ENCODE results near the gene MED12L. TPM values are rescaled to one million over a fixed set of nuclear protein-coding genes. Genes with fewer than 3 reads are reported as not detected.

MED12L gene
- total and polyA plus RNA-seq, 10 of the 15 experiments (the other 5 are each of a cell fraction or from before 2014, with no cell fraction given): 0.01 to 0.06 (median 0.03) TPM; not detected in 2

DNA sequence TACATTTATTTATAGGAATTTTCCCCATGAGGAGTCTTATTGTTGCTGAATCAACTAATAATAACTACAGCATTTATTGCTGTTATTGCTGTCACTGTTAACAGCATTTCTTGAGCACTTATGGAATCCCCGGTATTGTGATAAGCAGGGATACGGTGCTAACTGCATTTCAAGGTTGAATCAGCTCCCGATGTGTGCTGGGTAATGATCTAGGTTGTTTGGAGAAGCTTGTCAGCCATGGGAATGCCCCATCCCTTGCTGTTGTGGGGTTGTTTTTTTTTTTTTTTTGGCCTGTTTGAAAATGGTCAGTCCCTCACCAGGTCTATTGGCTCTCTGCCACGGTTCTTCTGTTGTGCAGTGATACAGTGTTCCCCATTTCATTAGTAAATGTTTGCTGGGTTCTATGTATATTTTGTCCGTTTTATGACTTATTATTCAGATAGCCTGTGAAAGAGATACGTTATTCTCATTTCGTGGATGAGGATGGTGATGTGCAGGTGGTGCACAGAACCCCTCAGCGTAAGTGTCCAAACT, 48.5 kb downstream of the MED12L start:
- in situ Hi-C loops (cut with MboI) (loop anchor here (25.0 kb wide), 1 partner anchor 597 kb away; the partner anchor contains the start of genes EIF2A and SERP1), intact Hi-C loops (cut with micrococcal nuclease; ENCODE audit: unreplicated experiment) (no loop called here)
- ChIA-PET SMC1A (ENCODE audit: uncharacterized antibody, unreplicated experiment) (interaction anchor here (1.3 kb wide), 1 partner anchor 8 kb away, joined by 3 read pairs; no protein-coding TSS in a partner anchor), RAD21 (ENCODE audit: unreplicated experiment) (no interaction called here), POLR2A (interaction anchor here (0.6 kb wide), 1 partner anchor 443 kb away, joined by 4 read pairs; no protein-coding TSS in a partner anchor), CTCF (interaction anchor here (0.6 to 1.7 kb wide), 3 partner anchors 8 to 369 kb away, joined by 3 read pairs; no protein-coding TSS in a partner anchor)
- Histone ChIP-seq H3K4me2 (ENCODE audit: control insufficient read depth, insufficient read depth) (no peak overlapping the region), H3K4me3 (no peak overlapping the region), H3K79me2 (ENCODE audit: control insufficient read depth, insufficient read depth, low read length) (no peaks in the 10 kb centered on the region), H3K9me3 (replicated peaks; ENCODE audit: control insufficient read depth, insufficient read depth, low read length) (no peaks in the 10 kb centered on the region), H3K27ac (ENCODE audit: control insufficient read depth, insufficient read depth) (no peak overlapping the region), H3K27me3 (replicated peaks in 1 of 2; ENCODE audit: control insufficient read depth in 2 of 2, insufficient read depth in 2 of 2, low read length in 1 of 2) (no peaks in the 10 kb centered on the region; a peak in 2 of 4 replicates), H3K4me1 (ENCODE audit: control insufficient read depth, insufficient read depth, low read length) (no peaks in the 10 kb centered on the region), H2AFZ (ENCODE audit: control insufficient read depth, low read depth, low read length) (no peak overlapping the region), H3K36me3 (ENCODE audit: control insufficient read depth in 2 of 2, insufficient read depth in 2 of 2, low read length in 1 of 2) (no peaks in the 10 kb centered on the region), H4K20me1 (ENCODE audit: control insufficient read depth, insufficient read depth) (no peaks in the 10 kb centered on the region), H3K9ac (ENCODE audit: control insufficient read depth, insufficient read depth, low read length) (no peak overlapping the region)
- WGBS (ENCODE audit: insufficient coverage, insufficient replicate concordance, low lambda C conversion rate, missing lambda C conversion rate): 36% methylated on average over 8 of the region's 8 CpGs
- ATAC-seq: no peak
- no TSS peak for BruUV-seq (replicated peaks)
- TF ChIP-seq, protein P1, sequence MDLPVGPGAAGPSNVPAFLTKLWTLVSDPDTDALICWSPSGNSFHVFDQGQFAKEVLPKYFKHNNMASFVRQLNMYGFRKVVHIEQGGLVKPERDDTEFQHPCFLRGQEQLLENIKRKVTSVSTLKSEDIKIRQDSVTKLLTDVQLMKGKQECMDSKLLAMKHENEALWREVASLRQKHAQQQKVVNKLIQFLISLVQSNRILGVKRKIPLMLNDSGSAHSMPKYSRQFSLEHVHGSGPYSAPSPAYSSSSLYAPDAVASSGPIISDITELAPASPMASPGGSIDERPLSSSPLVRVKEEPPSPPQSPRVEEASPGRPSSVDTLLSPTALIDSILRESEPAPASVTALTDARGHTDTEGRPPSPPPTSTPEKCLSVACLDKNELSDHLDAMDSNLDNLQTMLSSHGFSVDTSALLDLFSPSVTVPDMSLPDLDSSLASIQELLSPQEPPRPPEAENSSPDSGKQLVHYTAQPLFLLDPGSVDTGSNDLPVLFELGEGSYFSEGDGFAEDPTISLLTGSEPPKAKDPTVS (IDR thresholded peaks at IDR 0.05; ENCODE audit: low read depth, low read length): no peak
- TF ChIP-seq SMC3 (IDR thresholded peaks at IDR 0.05; ENCODE audit: borderline replicate concordance, low read length) (no peak), CHD2 (IDR thresholded peaks at IDR 0.05; ENCODE audit: borderline replicate concordance, low read depth, low read length) (no peak), MXI1 (IDR thresholded peaks at IDR 0.05; ENCODE audit: low read depth, low read length) (no peak), SIN3A (IDR thresholded peaks at IDR 0.05; ENCODE audit: low read depth, low read length) (no peak), TCF7 (IDR thresholded peaks at IDR 0.05; ENCODE audit: borderline replicate concordance) (no peak), JUNB (IDR thresholded peaks at IDR 0.05) (no peak), BACH1 (IDR thresholded peaks at IDR 0.05; ENCODE audit: borderline replicate concordance) (no peak), NBN (IDR thresholded peaks at IDR 0.05) (no peak), BCL11A (IDR thresholded peaks at IDR 0.05; ENCODE audit: low read depth, low read length) (no peak), KLF5 (IDR thresholded peaks at IDR 0.05; ENCODE audit: partially characterized antibody) (no peak), NFIC (IDR thresholded peaks at IDR 0.05; ENCODE audit: low read depth, low read length) (no peak), RAD51 (IDR thresholded peaks at IDR 0.05) (no peak), EED (IDR thresholded peaks at IDR 0.05; ENCODE audit: low read depth) (no peak)
- TF ChIP-seq, protein P2, sequence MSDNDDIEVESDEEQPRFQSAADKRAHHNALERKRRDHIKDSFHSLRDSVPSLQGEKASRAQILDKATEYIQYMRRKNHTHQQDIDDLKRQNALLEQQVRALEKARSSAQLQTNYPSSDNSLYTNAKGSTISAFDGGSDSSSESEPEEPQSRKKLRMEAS (IDR thresholded peaks at IDR 0.05; ENCODE audit: low read depth, low read length): no peak
- TF ChIP-seq, protein P3, sequence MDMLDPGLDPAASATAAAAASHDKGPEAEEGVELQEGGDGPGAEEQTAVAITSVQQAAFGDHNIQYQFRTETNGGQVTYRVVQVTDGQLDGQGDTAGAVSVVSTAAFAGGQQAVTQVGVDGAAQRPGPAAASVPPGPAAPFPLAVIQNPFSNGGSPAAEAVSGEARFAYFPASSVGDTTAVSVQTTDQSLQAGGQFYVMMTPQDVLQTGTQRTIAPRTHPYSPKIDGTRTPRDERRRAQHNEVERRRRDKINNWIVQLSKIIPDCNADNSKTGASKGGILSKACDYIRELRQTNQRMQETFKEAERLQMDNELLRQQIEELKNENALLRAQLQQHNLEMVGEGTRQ (IDR thresholded peaks at IDR 0.05; ENCODE audit: borderline replicate concordance, low read depth, low read length): no peak
- TF ChIP-seq, protein P4, sequence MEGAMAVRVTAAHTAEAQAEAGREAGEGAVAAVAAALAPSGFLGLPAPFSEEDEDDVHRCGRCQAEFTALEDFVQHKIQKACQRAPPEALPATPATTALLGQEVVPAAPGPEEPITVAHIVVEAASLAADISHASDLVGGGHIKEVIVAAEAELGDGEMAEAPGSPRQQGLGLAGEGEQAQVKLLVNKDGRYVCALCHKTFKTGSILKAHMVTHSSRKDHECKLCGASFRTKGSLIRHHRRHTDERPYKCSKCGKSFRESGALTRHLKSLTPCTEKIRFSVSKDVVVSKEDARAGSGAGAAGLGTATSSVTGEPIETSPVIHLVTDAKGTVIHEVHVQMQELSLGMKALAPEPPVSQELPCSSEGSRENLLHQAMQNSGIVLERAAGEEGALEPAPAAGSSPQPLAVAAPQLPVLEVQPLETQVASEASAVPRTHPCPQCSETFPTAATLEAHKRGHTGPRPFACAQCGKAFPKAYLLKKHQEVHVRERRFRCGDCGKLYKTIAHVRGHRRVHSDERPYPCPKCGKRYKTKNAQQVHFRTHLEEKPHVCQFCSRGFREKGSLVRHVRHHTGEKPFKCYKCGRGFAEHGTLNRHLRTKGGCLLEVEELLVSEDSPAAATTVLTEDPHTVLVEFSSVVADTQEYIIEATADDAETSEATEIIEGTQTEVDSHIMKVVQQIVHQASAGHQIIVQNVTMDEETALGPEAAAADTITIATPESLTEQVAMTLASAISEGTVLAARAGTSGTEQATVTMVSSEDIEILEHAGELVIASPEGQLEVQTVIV (IDR thresholded peaks at IDR 0.05; ENCODE audit: borderline replicate concordance, partially characterized antibody): no peak
- TF ChIP-seq, protein P5, sequence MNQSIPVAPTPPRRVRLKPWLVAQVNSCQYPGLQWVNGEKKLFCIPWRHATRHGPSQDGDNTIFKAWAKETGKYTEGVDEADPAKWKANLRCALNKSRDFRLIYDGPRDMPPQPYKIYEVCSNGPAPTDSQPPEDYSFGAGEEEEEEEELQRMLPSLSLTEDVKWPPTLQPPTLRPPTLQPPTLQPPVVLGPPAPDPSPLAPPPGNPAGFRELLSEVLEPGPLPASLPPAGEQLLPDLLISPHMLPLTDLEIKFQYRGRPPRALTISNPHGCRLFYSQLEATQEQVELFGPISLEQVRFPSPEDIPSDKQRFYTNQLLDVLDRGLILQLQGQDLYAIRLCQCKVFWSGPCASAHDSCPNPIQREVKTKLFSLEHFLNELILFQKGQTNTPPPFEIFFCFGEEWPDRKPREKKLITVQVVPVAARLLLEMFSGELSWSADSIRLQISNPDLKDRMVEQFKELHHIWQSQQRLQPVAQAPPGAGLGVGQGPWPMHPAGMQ (IDR thresholded peaks at IDR 0.05; ENCODE audit: borderline replicate concordance): no peak
- no peak for DNase-seq (ENCODE audit: low read depth, low spot score)
- no peak for FAIRE-seq

Data from GM12878 (cell line).